Liver (tissue), 9 donors: ENCODE results near the gene CLPX. TPM values are rescaled to one million over a fixed set of nuclear protein-coding genes. Genes with fewer than 3 reads are reported as not detected.

Experiments
- DNase-seq: peaks from one replicate; pipeline ENCODE4 v3.0.0-alpha.2; 2017; ENCODE audit warnings: low spot score
- H3K27ac ChIP-seq, 2 donors: one replicate each; pipeline ENCODE4 v1.7.0; 2013; ENCODE audit warnings: inconsistent platforms in 2 of 2, low read length in 2 of 2, control low read depth in 1 of 2, low read depth in 1 of 2, mild to moderate bottlenecking in 1 of 2
- H3K27me3 ChIP-seq, 4 donors: one replicate each; pipeline versions ENCODE4 v1.6.1 to v1.7.0; 2013; ENCODE audit warnings: low read length in 3 of 4, inconsistent platforms in 1 of 4, mild to moderate bottlenecking in 1 of 4, moderate library complexity in 1 of 4; ENCODE audit not compliant: control insufficient read depth in 4 of 4, insufficient read depth in 4 of 4
- H3K36me3 ChIP-seq, 4 donors: one replicate each; pipeline versions ENCODE4 v1.6.1 to v1.7.0; 2013; ENCODE audit warnings: low read length in 3 of 4, mild to moderate bottlenecking in 3 of 4, low read depth in 1 of 4, moderate library complexity in 1 of 4; ENCODE audit not compliant: control insufficient read depth in 4 of 4, insufficient read depth in 3 of 4
- H3K4me1 ChIP-seq, 4 donors: one replicate each; pipeline versions ENCODE4 v1.6.1 to v1.7.0; 2013; ENCODE audit warnings: low read length in 3 of 4, mild to moderate bottlenecking in 3 of 4, moderate library complexity in 1 of 4; ENCODE audit not compliant: control insufficient read depth in 4 of 4, insufficient read depth in 4 of 4
- H3K4me3 ChIP-seq, 3 donors: one replicate each; pipeline versions ENCODE4 v1.6.1 to v1.7.0; 2013; ENCODE audit warnings: low read length in 3 of 3, control low read depth in 1 of 3, low read depth in 1 of 3, mild to moderate bottlenecking in 1 of 3
- H3K9ac ChIP-seq, 2 donors: one replicate each; pipeline ENCODE4 v1.7.0; 2013; ENCODE audit warnings: low read length in 2 of 2, mild to moderate bottlenecking in 2 of 2, moderate library complexity in 2 of 2, control low read depth in 1 of 2, low read depth in 1 of 2
- H3K9me3 ChIP-seq, 4 donors: one replicate each; pipeline versions ENCODE4 v1.6.1 to v1.7.0; 2013; ENCODE audit warnings: low read length in 3 of 4; ENCODE audit not compliant: control insufficient read depth in 4 of 4
- CTCF ChIP-seq: fragments of 150-350 bp; IDR thresholded peaks from 2 replicates; pipeline ENCODE4 v1.5.1; 2017; ENCODE audit warnings: improper control_type of control experiment, low read depth, low read length; ENCODE audit not compliant: missing input control
- EGR1 ChIP-seq, 2 donors: IDR thresholded peaks; 2 replicates each; pipeline ENCODE4 v1.6.1; 2016 to 2018; ENCODE audit warnings: antibody characterized with exemption in 2 of 2, low read depth in 2 of 2
- FOXA1 ChIP-seq: IDR thresholded peaks from 2 replicates; pipeline ENCODE4 v1.6.1; 2016; ENCODE audit warnings: antibody characterized with exemption
- FOXA2 ChIP-seq: IDR thresholded peaks from 2 replicates; pipeline ENCODE4 v1.6.1; 2016; ENCODE audit warnings: antibody characterized with exemption
- GABPA ChIP-seq, 2 donors: IDR thresholded peaks in 1 of 2; conservative IDR thresholded peaks in 1 of 2; 2 replicates each; pipeline ENCODE4 v1.6.1; 2016; ENCODE audit warnings: antibody characterized with exemption in 2 of 2, mild to moderate bottlenecking in 1 of 2, moderate library complexity in 1 of 2
- HNF4A ChIP-seq, 2 donors: conservative IDR thresholded peaks; 2 replicates each; pipeline ENCODE4 v1.6.1; 2016; ENCODE audit warnings: antibody characterized with exemption in 2 of 2, mild to moderate bottlenecking in 2 of 2
- HNF4G ChIP-seq: IDR thresholded peaks from 2 replicates; pipeline ENCODE4 v1.6.1; 2016; ENCODE audit warnings: antibody characterized with exemption
- JUND ChIP-seq, 2 donors: IDR thresholded peaks; 2 replicates each; pipeline ENCODE4 v1.6.1; 2016; ENCODE audit warnings: antibody characterized with exemption in 2 of 2
- RAD21 ChIP-seq, 2 donors: IDR thresholded peaks; 2 replicates each; pipeline ENCODE4 v1.6.1; 2016; ENCODE audit warnings: antibody characterized with exemption in 2 of 2, mild to moderate bottlenecking in 2 of 2
- REST ChIP-seq: IDR thresholded peaks from 2 replicates; pipeline ENCODE4 v1.6.1; 2016; ENCODE audit warnings: antibody characterized with exemption, mild to moderate bottlenecking
- SP1 ChIP-seq: IDR thresholded peaks from 2 replicates; pipeline ENCODE4 v1.6.1; 2018; ENCODE audit warnings: antibody characterized with exemption, mild to moderate bottlenecking
- TAF1 ChIP-seq: conservative IDR thresholded peaks from 2 replicates; pipeline ENCODE4 v1.6.1; 2016; ENCODE audit warnings: antibody characterized with exemption, mild to moderate bottlenecking
- WGBS: extraction: QIAGEN DNeasy Blood & Tissue Kit; methylation state at CpG from one replicate; pipeline ENCODE4 v1.1.7; 2013; 5-methylcytosine and 5-hydroxymethylcytosine counted together
- polyA plus RNA-seq, 2 donors: library from polyadenylated mRNA; stranded (reverse) in 1 of 2; unstranded in 1 of 2; fragments of 200-250 nt in 1 of 2; fragments of >200 nt in 1 of 2; fragmentation: Nextera tagmentation in 1 of 2; extraction: Ambion mirVana in 1 of 2; gene quantifications; one replicate each; pipeline versions ENCODE4 v1.2.1 to v1.2.3, GENCODE V29; 2013 to 2015
- total RNA-seq, 2 donors: library from RNA; depleted of rRNA; stranded (reverse); fragments of >200 nt; gene quantifications; one replicate each; pipeline ENCODE4 v1.2.3, GENCODE V29; 2014
- donor health status: healthy.
- donor health status: healthy.
- donor health status: healthy.
- donor health status: healthy.
- donor health status: healthy.

CLPX gene
- total and polyA plus RNA-seq, 4 donors, result 24.8 to 79.4 (median 41.0) TPM

- H3K27ac ChIP-seq, result no peak overlapping the region
- WGBS, result 68% methylated on average over 1 of the region's 1 CpG
- H3K27me3 ChIP-seq, result no peaks in the 10 kb centered on the region
- peaks cover 5 to 49% (median 20%) of the 10 kb centered on the region in 4 donors for H3K36me3 ChIP-seq
- no peak overlapping the region for H3K4me3 ChIP-seq
- no peak overlapping the region for H3K9ac ChIP-seq
- peaks cover 11 to 24% (median 18%) of the 10 kb centered on the region in 4 donors for H3K4me1 ChIP-seq
- no peaks in the 10 kb centered on the region for H3K9me3 ChIP-seq
- TF ChIP-seq HNF4G (no peak), EGR1 (IDR thresholded peaks at IDR 0.05; ENCODE audit: low read depth in 2 of 2) (no peak), FOXA2 (no peak), JUND (IDR thresholded peaks at IDR 0.05) (no peak), CTCF (no peak), GABPA (IDR thresholded peaks at IDR 0.05 in 1 of 2, conservative IDR thresholded peaks at IDR 0.05 in 1 of 2) (no peak)
- DNase-seq, result no peak
Measured at GRCh38 chr15:65177901-65178300, 7.2 kb downstream of the CLPX start.

- DNase-seq, result no peak
- Histone ChIP-seq H3K27me3 (no peaks in the 10 kb centered on the region), H3K4me1 (peaks cover 12 to 32% (median 24%) of the 10 kb centered on the region in 4 donors), H3K4me3 (no peak overlapping the region), H3K9ac (no peak overlapping the region), H3K27ac (peak overlapping the region in 1 of 2 donors; percentile 22), H3K9me3 (no peaks in the 10 kb centered on the region), H3K36me3 (peaks cover 5 to 48% (median 21%) of the 10 kb centered on the region in 4 donors)
- TF ChIP-seq FOXA1 (no peak), REST (no peak), TAF1 (no peak), GABPA (IDR thresholded peaks at IDR 0.05 in 1 of 2, conservative IDR thresholded peaks at IDR 0.05 in 1 of 2) (no peak), SP1 (no peak), RAD21 (IDR thresholded peaks at IDR 0.05) (no peak), HNF4A (conservative IDR thresholded peaks at IDR 0.05) (no peak), HNF4G (no peak), EGR1 (IDR thresholded peaks at IDR 0.05; ENCODE audit: low read depth in 2 of 2) (no peak)
Measured at GRCh38 chr15:65176056-65176455, 9.1 kb downstream of the CLPX start.

- DNase-seq, result no peak
- Histone ChIP-seq H3K9me3 (no peaks in the 10 kb centered on the region), H3K27ac (no peak overlapping the region), H3K4me1 (peaks cover 15 to 34% (median 22%) of the 10 kb centered on the region in 4 donors), H3K27me3 (no peaks in the 10 kb centered on the region), H3K36me3 (peaks cover 5 to 46% (median 21%) of the 10 kb centered on the region in 4 donors), H3K9ac (no peak overlapping the region), H3K4me3 (no peak overlapping the region)
- no peak for TF ChIP-seq SP1
- no peak for TF ChIP-seq EGR1 (IDR thresholded peaks at IDR 0.05; ENCODE audit: low read depth in 2 of 2)
- 79% methylated on average over 5 of the region's 5 CpGs for WGBS
Measured at GRCh38 chr15:65175511-65175910, 9.6 kb downstream of the CLPX start.
